Esophagus muscularis mucosa (tissue), 4 donors: ENCODE measurements around the gene FANCI.

Experiments
- EP300 ChIP-seq: sonication (generic); formaldehyde crosslinking; IDR thresholded peaks from one replicate; pipeline ENCODE4 v1.6.1; 2017; ENCODE audit warnings: antibody characterized with exemption
- POLR2A ChIP-seq: fragments of 450-650 bp; IDR thresholded peaks from one replicate; pipeline ENCODE4 v1.6.1; 2017; ENCODE audit warnings: antibody characterized with exemption, moderate library complexity, mild to moderate bottlenecking, low read depth
- TF ChIP-seq, protein P1 (sequence below), 3 experiments: fragments of 200-600 bp in 2 of 3; fragments of 450-650 bp in 1 of 3; sonication (generic) in 2 of 3; IDR thresholded peaks; one replicate each; pipeline ENCODE4 v1.5.1; 2017 to 2019; ENCODE audit warnings: antibody characterized with exemption in 3 of 3, mild to moderate bottlenecking in 2 of 3, moderate library complexity in 1 of 3

GRCh38 chr15:89231832-89232231 is 11.9 kb upstream of the FANCI start:
- TF ChIP-seq, protein P1, sequence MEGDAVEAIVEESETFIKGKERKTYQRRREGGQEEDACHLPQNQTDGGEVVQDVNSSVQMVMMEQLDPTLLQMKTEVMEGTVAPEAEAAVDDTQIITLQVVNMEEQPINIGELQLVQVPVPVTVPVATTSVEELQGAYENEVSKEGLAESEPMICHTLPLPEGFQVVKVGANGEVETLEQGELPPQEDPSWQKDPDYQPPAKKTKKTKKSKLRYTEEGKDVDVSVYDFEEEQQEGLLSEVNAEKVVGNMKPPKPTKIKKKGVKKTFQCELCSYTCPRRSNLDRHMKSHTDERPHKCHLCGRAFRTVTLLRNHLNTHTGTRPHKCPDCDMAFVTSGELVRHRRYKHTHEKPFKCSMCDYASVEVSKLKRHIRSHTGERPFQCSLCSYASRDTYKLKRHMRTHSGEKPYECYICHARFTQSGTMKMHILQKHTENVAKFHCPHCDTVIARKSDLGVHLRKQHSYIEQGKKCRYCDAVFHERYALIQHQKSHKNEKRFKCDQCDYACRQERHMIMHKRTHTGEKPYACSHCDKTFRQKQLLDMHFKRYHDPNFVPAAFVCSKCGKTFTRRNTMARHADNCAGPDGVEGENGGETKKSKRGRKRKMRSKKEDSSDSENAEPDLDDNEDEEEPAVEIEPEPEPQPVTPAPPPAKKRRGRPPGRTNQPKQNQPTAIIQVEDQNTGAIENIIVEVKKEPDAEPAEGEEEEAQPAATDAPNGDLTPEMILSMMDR (IDR thresholded peaks at IDR 0.05), result no peak
- no peak for TF ChIP-seq POLR2A
- no peak for TF ChIP-seq EP300
